Neural progenitor cell (in vitro differentiated cells): ENCODE results near the gene CYP3A5.

Experiments used
- EZH2phosphoT487 ChIP-seq: fragments of 200-600 bp; sonication (generic); IDR thresholded peaks from 2 replicates; pipeline ENCODE4 v1.6.1; 2017; ENCODE audit warnings: antibody characterized with exemption
- TF ChIP-seq, protein P1 (sequence below): fragments of 200-600 bp; sonication (generic); IDR thresholded peaks from 2 replicates; pipeline ENCODE4 v1.5.1; 2017; ENCODE audit warnings: antibody characterized with exemption, mild to moderate bottlenecking

DNA sequence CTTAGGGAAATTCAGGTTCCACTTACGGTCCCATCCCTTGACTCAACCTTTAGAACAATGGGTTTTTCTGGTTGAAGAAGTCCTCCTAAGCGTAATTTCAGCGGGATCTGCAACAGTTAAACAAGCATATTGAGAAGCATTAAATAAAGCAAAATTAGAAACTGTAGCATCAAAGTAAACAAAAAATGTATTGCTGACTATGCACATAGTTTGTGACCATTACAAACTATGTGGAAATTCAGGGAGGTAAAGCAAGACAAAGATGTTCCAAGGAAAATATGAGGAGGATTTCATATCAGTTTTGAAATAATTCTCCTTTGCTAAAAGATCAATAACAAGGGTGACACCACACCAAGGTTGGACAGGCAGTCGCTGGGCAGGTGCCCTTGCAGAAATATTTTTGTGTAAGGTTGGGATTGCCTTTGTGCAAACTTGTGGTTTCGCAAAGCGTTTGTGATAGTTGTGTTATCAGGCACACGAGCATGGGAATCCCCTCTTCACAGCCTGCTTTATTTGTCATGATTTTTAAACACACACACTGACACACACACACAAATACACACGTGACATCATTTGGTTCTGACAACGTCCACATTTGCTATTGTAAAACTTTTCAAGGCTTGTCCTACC lies 5.4 kb upstream of the CYP3A5 start:
- TF ChIP-seq, protein P1, sequence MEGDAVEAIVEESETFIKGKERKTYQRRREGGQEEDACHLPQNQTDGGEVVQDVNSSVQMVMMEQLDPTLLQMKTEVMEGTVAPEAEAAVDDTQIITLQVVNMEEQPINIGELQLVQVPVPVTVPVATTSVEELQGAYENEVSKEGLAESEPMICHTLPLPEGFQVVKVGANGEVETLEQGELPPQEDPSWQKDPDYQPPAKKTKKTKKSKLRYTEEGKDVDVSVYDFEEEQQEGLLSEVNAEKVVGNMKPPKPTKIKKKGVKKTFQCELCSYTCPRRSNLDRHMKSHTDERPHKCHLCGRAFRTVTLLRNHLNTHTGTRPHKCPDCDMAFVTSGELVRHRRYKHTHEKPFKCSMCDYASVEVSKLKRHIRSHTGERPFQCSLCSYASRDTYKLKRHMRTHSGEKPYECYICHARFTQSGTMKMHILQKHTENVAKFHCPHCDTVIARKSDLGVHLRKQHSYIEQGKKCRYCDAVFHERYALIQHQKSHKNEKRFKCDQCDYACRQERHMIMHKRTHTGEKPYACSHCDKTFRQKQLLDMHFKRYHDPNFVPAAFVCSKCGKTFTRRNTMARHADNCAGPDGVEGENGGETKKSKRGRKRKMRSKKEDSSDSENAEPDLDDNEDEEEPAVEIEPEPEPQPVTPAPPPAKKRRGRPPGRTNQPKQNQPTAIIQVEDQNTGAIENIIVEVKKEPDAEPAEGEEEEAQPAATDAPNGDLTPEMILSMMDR: no peak
- TF ChIP-seq EZH2phosphoT487: no peak
